Tibial nerve (tissue), 4 donors: ENCODE measurements around the gene DNAJC7.

Experiments
- EP300 ChIP-seq, 2 donors: sonication (generic); formaldehyde crosslinking; IDR thresholded peaks; one replicate each; pipeline ENCODE4 v1.6.1; 2017; ENCODE audit warnings: antibody characterized with exemption in 2 of 2, mild to moderate bottlenecking in 1 of 2
- POLR2A ChIP-seq, 2 donors: fragments of 450-650 bp; IDR thresholded peaks; one replicate each; pipeline ENCODE4 v1.6.1; 2017; ENCODE audit warnings: antibody characterized with exemption in 2 of 2, mild to moderate bottlenecking in 2 of 2, moderate library complexity in 2 of 2
- TF ChIP-seq, protein P1 (sequence below), 5 experiments: fragments of 200-600 bp in 3 of 5; fragments of 450-650 bp in 2 of 5; sonication (generic) in 3 of 5; IDR thresholded peaks; one replicate each; pipeline ENCODE4 v1.5.1; 2016 to 2019; ENCODE audit warnings: antibody characterized with exemption in 5 of 5, mild to moderate bottlenecking in 3 of 5, moderate library complexity in 2 of 5

DNA sequence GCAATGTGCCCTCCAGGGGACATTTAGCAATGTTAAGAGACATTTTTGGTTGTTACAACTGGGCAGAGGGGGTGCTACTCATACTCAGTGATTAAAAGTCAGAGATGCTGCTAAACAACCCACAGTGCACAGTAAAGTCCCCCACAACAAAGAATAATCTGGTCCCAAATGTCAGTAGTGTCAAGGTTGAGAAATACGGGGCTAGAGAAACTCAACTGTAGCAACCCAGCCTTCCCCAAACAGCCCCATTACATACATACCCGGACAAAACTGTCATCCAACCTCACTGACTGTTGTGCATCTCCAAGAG, 20.4 kb downstream of the DNAJC7 start:
- TF ChIP-seq, protein P1, sequence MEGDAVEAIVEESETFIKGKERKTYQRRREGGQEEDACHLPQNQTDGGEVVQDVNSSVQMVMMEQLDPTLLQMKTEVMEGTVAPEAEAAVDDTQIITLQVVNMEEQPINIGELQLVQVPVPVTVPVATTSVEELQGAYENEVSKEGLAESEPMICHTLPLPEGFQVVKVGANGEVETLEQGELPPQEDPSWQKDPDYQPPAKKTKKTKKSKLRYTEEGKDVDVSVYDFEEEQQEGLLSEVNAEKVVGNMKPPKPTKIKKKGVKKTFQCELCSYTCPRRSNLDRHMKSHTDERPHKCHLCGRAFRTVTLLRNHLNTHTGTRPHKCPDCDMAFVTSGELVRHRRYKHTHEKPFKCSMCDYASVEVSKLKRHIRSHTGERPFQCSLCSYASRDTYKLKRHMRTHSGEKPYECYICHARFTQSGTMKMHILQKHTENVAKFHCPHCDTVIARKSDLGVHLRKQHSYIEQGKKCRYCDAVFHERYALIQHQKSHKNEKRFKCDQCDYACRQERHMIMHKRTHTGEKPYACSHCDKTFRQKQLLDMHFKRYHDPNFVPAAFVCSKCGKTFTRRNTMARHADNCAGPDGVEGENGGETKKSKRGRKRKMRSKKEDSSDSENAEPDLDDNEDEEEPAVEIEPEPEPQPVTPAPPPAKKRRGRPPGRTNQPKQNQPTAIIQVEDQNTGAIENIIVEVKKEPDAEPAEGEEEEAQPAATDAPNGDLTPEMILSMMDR (IDR thresholded peaks at IDR 0.05), result no peak
- TF ChIP-seq POLR2A (IDR thresholded peaks at IDR 0.05) (no peak), EP300 (IDR thresholded peaks at IDR 0.05) (no peak)
